ENCODE results near the gene KCNQ1. TPM values are rescaled to one million over a fixed set of nuclear protein-coding genes. Genes with fewer than 3 reads are reported as not detected.

KCNQ1 gene
- total RNA-seq, 1 experiment from 2014 or later = 1.0 TPM

DNA sequence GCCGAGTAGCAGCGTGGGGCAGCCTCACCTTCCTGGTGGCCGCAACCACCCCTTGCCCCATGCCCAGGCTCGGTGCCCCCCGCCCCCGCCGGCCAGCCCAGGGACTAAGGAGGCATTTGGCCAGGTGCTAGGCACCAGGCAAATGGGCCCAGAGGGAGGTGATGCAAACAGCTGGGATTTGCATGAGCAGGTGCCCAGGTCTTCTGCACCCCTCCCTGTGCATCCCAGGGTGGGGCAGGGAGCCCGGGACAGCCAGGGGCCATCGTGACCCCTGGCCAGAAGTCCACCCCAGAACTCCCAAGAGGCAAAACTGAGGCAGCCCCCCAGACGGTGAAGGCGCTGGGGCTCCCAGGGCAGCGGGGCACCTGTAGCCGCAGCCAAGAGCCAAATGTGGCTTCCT is 18.6 kb upstream of the KCNQ1 start:
- POLR2A ChIA-PET = no interaction called here
- CTCF ChIA-PET = interaction anchor here (0.9 to 3.1 kb wide), 2 partner anchors 39 to 106 kb away, joined by 5 to 31 read pairs; no protein-coding TSS in a partner anchor
- no peak overlapping the region for H3K4me3 Mint-ChIP-seq (ENCODE audit: unreplicated experiment)

DNA sequence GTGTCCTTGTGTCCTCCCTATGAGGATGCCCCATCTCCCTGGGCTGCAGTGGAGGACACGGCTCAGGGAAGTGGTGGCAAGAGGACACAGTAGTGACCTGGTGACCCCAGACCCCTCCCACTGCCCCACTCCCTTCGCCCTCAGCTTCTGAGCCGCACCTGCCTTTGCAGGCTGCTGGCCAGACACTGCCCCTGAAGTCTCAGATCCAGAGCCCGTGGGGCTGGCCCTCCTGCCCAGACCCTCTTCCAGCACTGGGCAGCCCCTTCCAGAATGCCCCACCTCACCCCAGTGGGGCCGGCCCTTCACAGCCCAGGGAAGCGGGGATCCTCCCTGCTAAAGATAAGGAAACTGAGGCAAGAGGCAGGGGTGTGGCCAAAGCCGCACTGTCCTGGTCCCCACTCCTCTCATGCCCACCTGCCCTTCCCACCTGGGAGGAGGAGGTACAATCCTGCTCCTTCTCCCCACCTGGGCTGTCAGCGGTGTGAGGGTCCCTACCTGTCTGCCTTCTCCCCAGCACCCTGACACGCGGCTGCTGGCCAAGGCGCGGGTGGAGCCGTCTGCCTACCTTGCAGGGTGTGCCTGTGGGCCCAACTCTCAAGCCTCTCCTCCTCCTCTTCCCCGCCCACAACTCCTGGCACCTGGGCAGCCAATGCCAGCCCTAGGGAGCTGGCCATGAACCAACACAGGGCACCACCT is 17.8 kb upstream of the KCNQ1 start:
- no peaks in the 10 kb centered on the region for H3K36me3 ChIP-seq (ENCODE audit: control insufficient read depth, insufficient read depth, low read length)
- TF ChIP-seq, protein P1, sequence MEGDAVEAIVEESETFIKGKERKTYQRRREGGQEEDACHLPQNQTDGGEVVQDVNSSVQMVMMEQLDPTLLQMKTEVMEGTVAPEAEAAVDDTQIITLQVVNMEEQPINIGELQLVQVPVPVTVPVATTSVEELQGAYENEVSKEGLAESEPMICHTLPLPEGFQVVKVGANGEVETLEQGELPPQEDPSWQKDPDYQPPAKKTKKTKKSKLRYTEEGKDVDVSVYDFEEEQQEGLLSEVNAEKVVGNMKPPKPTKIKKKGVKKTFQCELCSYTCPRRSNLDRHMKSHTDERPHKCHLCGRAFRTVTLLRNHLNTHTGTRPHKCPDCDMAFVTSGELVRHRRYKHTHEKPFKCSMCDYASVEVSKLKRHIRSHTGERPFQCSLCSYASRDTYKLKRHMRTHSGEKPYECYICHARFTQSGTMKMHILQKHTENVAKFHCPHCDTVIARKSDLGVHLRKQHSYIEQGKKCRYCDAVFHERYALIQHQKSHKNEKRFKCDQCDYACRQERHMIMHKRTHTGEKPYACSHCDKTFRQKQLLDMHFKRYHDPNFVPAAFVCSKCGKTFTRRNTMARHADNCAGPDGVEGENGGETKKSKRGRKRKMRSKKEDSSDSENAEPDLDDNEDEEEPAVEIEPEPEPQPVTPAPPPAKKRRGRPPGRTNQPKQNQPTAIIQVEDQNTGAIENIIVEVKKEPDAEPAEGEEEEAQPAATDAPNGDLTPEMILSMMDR (IDR thresholded peaks at IDR 0.05; ENCODE audit: insufficient read depth in 1 of 2, low read depth in 1 of 2, low read length in 1 of 2, severe bottlenecking in 1 of 2, unreplicated experiment in 1 of 2) = no peak
- Mint-ChIP-seq H3K27ac (ENCODE audit: unreplicated experiment) (no peak overlapping the region), H3K27me3 (ENCODE audit: insufficient read depth, unreplicated experiment) (no peaks in the 10 kb centered on the region), H3K4me1 (ENCODE audit: low read depth, unreplicated experiment) (no peaks in the 10 kb centered on the region), H3K9me3 (ENCODE audit: unreplicated experiment) (no peaks in the 10 kb centered on the region), H3K36me3 (ENCODE audit: insufficient read depth, unreplicated experiment) (no peaks in the 10 kb centered on the region), H3K4me3 (ENCODE audit: unreplicated experiment) (no peak overlapping the region)
- ChIA-PET CTCF (interaction anchor here (0.8 to 3.1 kb wide), 2 partner anchors 105 to 124 kb away, joined by 3 to 31 read pairs; no protein-coding TSS in a partner anchor), POLR2A (no interaction called here)
- no peaks in the 10 kb centered on the region for H3K27me3 ChIP-seq (replicated peaks; ENCODE audit: control insufficient read depth, insufficient read depth, low read length)
- intact Hi-C loops (cut with micrococcal nuclease; ENCODE audit: unreplicated experiment) = loop anchor here (5.0 kb wide), 1 partner anchor 460 kb away; the partner anchor contains the start of gene CDKN1C
- BruUV-seq (replicated peaks) = no TSS peak
- no peak for DNase-seq
- no peaks in the 10 kb centered on the region for H3K9me3 ChIP-seq
- no peaks in the 10 kb centered on the region for H3K4me1 ChIP-seq
- H3K4me3 ChIP-seq (ENCODE audit: low read depth, low read length) = no peak overlapping the region

More for the DNA sequence above, 18.6 kb upstream of the KCNQ1 start:
- no peaks in the 10 kb centered on the region for H3K4me1 ChIP-seq
- H3K27ac Mint-ChIP-seq (ENCODE audit: unreplicated experiment) = no peak overlapping the region
- no peaks in the 10 kb centered on the region for H3K4me1 Mint-ChIP-seq (ENCODE audit: low read depth, unreplicated experiment)
- H3K9me3 Mint-ChIP-seq (ENCODE audit: unreplicated experiment) = no peaks in the 10 kb centered on the region
- H3K27me3 ChIP-seq (replicated peaks; ENCODE audit: control insufficient read depth, insufficient read depth, low read length) = no peaks in the 10 kb centered on the region
- no peak for DNase-seq
- no peaks in the 10 kb centered on the region for H3K9me3 ChIP-seq
- no peak overlapping the region for H3K4me3 ChIP-seq (ENCODE audit: low read depth, low read length)
- intact Hi-C loops (cut with micrococcal nuclease; ENCODE audit: unreplicated experiment) = loop anchor here (5.0 kb wide), 1 partner anchor 461 kb away; the partner anchor contains the start of gene CDKN1C
- H3K27me3 Mint-ChIP-seq (ENCODE audit: insufficient read depth, unreplicated experiment) = no peaks in the 10 kb centered on the region
- no peaks in the 10 kb centered on the region for H3K36me3 ChIP-seq (ENCODE audit: control insufficient read depth, insufficient read depth, low read length)
- BruUV-seq (replicated peaks) = no TSS peak
- no peaks in the 10 kb centered on the region for H3K36me3 Mint-ChIP-seq (ENCODE audit: insufficient read depth, unreplicated experiment)
- TF ChIP-seq, protein P1 (IDR thresholded peaks at IDR 0.05; ENCODE audit: insufficient read depth in 1 of 2, low read depth in 1 of 2, low read length in 1 of 2, severe bottlenecking in 1 of 2, unreplicated experiment in 1 of 2) = no peak

DNA sequence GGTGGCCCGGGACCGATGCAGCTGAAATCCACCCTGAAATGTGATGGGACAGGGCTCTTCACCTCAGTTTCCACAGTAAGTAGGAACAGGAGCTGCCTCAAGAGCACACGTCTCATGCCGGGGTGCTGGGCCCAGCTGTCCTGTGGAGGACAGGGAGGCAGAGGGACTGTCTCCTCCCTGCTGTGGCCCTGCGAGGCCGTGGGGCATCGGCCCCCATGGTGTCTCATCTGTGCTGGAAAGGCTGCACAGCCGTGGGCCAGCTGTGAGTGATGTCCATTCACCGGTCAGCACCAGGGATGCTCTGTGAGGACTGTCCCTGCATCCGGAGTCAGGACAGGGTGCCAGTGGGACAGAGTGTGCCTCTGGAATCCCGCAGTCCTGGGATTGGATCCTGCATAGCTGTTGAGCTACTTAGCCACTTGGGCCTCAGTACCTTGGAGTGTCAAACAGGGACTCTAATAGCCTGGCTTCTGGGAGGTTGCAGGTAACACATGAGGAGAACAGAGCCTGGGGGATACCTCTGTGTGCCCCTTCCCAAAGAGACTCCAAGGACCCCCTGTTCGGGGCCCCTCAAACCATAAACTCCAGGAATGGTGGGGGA is 17.0 kb upstream of the KCNQ1 start:
- H3K9me3 Mint-ChIP-seq (ENCODE audit: unreplicated experiment) = no peaks in the 10 kb centered on the region
- no peak overlapping the region for H3K4me3 Mint-ChIP-seq (ENCODE audit: unreplicated experiment)
- TF ChIP-seq, protein P1 (IDR thresholded peaks at IDR 0.05; ENCODE audit: insufficient read depth in 1 of 2, low read depth in 1 of 2, low read length in 1 of 2, severe bottlenecking in 1 of 2, unreplicated experiment in 1 of 2) = no peak
- no TSS peak for BruUV-seq (replicated peaks)
- no peak for DNase-seq
- no peak overlapping the region for H3K27ac Mint-ChIP-seq (ENCODE audit: unreplicated experiment)
- H3K4me1 Mint-ChIP-seq (ENCODE audit: low read depth, unreplicated experiment) = no peaks in the 10 kb centered on the region
- CTCF ChIA-PET = interaction anchor here (0.8 to 3.1 kb wide), 2 partner anchors 104 to 125 kb away, joined by 3 to 31 read pairs; no protein-coding TSS in a partner anchor
- no peaks in the 10 kb centered on the region for H3K36me3 Mint-ChIP-seq (ENCODE audit: insufficient read depth, unreplicated experiment)
- H3K36me3 ChIP-seq (ENCODE audit: control insufficient read depth, insufficient read depth, low read length) = no peaks in the 10 kb centered on the region
- intact Hi-C loops (cut with micrococcal nuclease; ENCODE audit: unreplicated experiment) = loop anchor here (1.0 to 5.0 kb wide), 2 partner anchors 103 to 459 kb away; partner anchors contain the start of gene CDKN1C
- no peaks in the 10 kb centered on the region for H3K9me3 ChIP-seq
- no peaks in the 10 kb centered on the region for H3K27me3 Mint-ChIP-seq (ENCODE audit: insufficient read depth, unreplicated experiment)
- no peak overlapping the region for H3K4me3 ChIP-seq (ENCODE audit: low read depth, low read length)
- POLR2A ChIA-PET = no interaction called here
- no peaks in the 10 kb centered on the region for H3K4me1 ChIP-seq
- H3K27me3 ChIP-seq (replicated peaks; ENCODE audit: control insufficient read depth, insufficient read depth, low read length) = no peaks in the 10 kb centered on the region

Measured in Caco-2 (cell line).